Type B pancreatic cell (in vitro differentiated cells): ENCODE data around the gene MOGAT2. TPM values are rescaled to one million over a fixed set of nuclear protein-coding genes. Genes with fewer than 3 reads are reported as not detected.

ENCODE experiments used
- DNase-seq: peaks from one replicate; pipeline ENCODE4 v3.0.0; 2021; ENCODE audit warnings: mixed read lengths; ENCODE audit not compliant: unreplicated experiment; ENCODE audit errors: extremely low spot score
- H3K27ac Mint-ChIP-seq: 2 replicates; pipeline ENCODE4 v1.8.0; 2021; ENCODE audit warnings: mild to moderate bottlenecking, mixed read lengths
- H3K27me3 Mint-ChIP-seq: 2 replicates; pipeline ENCODE4 v1.8.0; 2021; ENCODE audit warnings: mixed read lengths
- H3K36me3 Mint-ChIP-seq: 2 replicates; pipeline ENCODE4 v1.8.0; 2021; ENCODE audit warnings: mixed read lengths
- H3K4me1 Mint-ChIP-seq: one replicate; pipeline ENCODE4 v1.8.0; 2021; ENCODE audit warnings: mixed read lengths; ENCODE audit not compliant: unreplicated experiment
- H3K4me3 Mint-ChIP-seq: 2 replicates; pipeline ENCODE4 v1.8.0; 2021; ENCODE audit warnings: mild to moderate bottlenecking, mixed read lengths
- H3K9me3 Mint-ChIP-seq: 2 replicates; pipeline ENCODE4 v1.8.0; 2021; ENCODE audit warnings: mixed read lengths
- CTCF ChIP-seq: fragments of 200-600 bp; sonication (generic); conservative IDR thresholded peaks from 2 replicates; pipeline ENCODE4 v1.5.0; 2021; ENCODE audit warnings: antibody characterized with exemption, mild to moderate bottlenecking
- total RNA-seq: library from RNA; stranded (reverse); gene quantifications from 2 replicates; pipeline ENCODE4 v1.2.1, GENCODE V29; 2021; ENCODE audit warnings: low replicate concordance

The MOGAT2 gene
- total RNA-seq, 1 donor from 2014 or later: 1.2 TPM

GRCh38 chr11:75773595-75774353 lies 56.1 kb downstream of the MOGAT2 start:
- no peak for DNase-seq
- H3K4me3 Mint-ChIP-seq: no peak overlapping the region
- no peak overlapping the region for H3K27ac Mint-ChIP-seq
- H3K36me3 Mint-ChIP-seq: no peaks in the 10 kb centered on the region
- peaks cover 5% of the 10 kb centered on the region for H3K4me1 Mint-ChIP-seq
- peaks cover 35% of the 10 kb centered on the region for H3K27me3 Mint-ChIP-seq
- H3K9me3 Mint-ChIP-seq: no peaks in the 10 kb centered on the region
- TF ChIP-seq CTCF: no peak

DNA sequence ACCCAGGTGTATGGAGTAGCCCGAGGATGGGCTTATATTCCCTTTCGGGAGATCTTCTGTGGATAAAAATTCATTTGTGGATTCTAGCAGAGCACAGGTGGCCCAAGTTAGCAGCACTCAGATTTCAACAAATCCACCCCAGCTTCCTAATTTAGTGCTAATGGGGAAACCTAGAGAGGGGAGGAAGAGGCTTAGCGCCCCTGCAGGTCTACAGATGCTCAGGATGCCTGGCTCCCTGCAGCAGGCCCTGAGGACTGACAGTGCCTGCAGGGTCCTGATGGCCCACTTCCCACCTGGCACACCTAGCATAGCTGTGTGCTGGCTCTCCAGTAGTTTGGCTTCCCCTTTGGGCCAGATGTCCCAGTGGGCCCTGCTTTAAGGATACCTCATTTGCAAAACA lies 57.4 kb downstream of the MOGAT2 start:
- no peak for TF ChIP-seq CTCF
- no peak overlapping the region for H3K27ac Mint-ChIP-seq

DNA sequence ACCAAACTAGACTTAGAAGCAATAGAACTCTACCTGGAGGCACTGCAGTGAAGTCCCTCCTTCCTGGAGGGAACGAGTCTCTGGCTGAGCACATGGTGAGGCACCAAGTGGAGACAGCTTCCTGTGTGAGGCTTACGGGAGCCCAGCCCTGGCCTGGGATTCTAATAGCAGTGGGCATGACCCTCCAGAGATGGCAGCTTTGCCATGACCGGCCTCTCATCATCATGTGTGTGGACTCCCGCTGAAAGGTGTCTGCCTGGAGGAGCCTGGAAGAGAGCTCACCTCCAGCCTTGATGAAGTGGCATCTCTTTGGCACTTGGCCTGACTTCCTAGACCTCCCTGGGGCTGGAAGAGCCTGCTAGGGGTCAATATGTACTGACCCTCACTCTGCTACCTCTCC lies 58.9 kb downstream of the MOGAT2 start:
- Mint-ChIP-seq H3K9me3 (no peaks in the 10 kb centered on the region), H3K27me3 (peaks cover 9% of the 10 kb centered on the region), H3K36me3 (no peaks in the 10 kb centered on the region), H3K4me3 (no peak overlapping the region), H3K27ac (no peak overlapping the region), H3K4me1 (peaks cover 5% of the 10 kb centered on the region)
- no peak for TF ChIP-seq CTCF
- no peak for DNase-seq

More for the DNA sequence above, 57.4 kb downstream of the MOGAT2 start:
- no peaks in the 10 kb centered on the region for H3K36me3 Mint-ChIP-seq
- H3K4me1 Mint-ChIP-seq: peaks cover 5% of the 10 kb centered on the region
- H3K9me3 Mint-ChIP-seq: no peaks in the 10 kb centered on the region
- H3K27me3 Mint-ChIP-seq: peaks cover 24% of the 10 kb centered on the region
- no peak overlapping the region for H3K4me3 Mint-ChIP-seq
- no peak for DNase-seq

- peaks cover under 1% of the 10 kb centered on the region for H3K27me3 Mint-ChIP-seq
- TF ChIP-seq CTCF: no peak
- H3K36me3 Mint-ChIP-seq: no peaks in the 10 kb centered on the region
- H3K27ac Mint-ChIP-seq: no peak overlapping the region
- peaks cover 5% of the 10 kb centered on the region for H3K4me1 Mint-ChIP-seq
- H3K4me3 Mint-ChIP-seq: no peak overlapping the region
- H3K9me3 Mint-ChIP-seq: no peaks in the 10 kb centered on the region
- DNase-seq: no peak
Measured at GRCh38 chr11:75777461-75778110, 59.9 kb downstream of the MOGAT2 start.

GRCh38 chr11:75778962-75779361 lies 61.3 kb downstream of the MOGAT2 start:
- Mint-ChIP-seq H3K36me3 (no peaks in the 10 kb centered on the region), H3K4me1 (no peaks in the 10 kb centered on the region), H3K4me3 (no peak overlapping the region), H3K27me3 (no peaks in the 10 kb centered on the region), H3K27ac (no peak overlapping the region), H3K9me3 (no peaks in the 10 kb centered on the region)
- DNase-seq: no peak
- no peak for TF ChIP-seq CTCF
